ENCODE results near the gene ZNF444.
"Not testable (repeated sequence)": the region's sequence is repeated elsewhere in the genome, so short reads cannot be mapped to it uniquely, and the experiment has no call there.

Gene ZNF444

DNA sequence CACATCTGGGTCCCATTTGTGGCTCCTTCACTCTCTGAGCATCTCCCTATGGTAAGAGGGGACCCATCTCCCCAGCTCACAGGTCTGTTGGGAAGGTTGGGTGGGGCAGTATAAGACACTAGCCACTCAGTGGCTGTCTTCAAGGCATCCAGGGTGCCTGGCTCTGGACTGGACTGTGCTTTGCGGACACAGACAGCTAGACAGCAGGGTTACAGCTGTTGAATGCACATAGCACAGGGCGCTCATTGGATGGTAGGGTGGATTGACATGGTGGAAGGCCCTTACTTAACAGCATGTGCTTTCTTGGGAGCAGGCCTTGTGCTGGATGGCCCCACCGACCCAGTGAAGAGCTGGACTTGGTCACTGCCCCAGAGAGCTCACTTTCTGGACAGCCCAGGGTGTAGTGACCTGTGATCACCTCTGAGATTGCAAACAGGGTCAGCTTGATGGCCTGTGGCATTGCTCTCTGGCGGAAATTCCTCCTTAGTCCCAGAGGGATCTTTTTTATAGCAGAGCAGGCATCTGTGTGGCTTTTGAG lies 1.9 kb downstream of the ZNF444 start:
- Mint-ChIP-seq H3K27me3 (no peaks in the 10 kb centered on the region), H3K4me3 (peak overlapping the region; percentile 88), H3K27ac (no peak overlapping the region), H3K4me1 (ENCODE audit: low read depth) (peaks cover 34% of the 10 kb centered on the region), H3K9me3 (ENCODE audit: low read depth) (no peaks in the 10 kb centered on the region), H3K36me3 (peaks cover 1% of the 10 kb centered on the region)

DNA sequence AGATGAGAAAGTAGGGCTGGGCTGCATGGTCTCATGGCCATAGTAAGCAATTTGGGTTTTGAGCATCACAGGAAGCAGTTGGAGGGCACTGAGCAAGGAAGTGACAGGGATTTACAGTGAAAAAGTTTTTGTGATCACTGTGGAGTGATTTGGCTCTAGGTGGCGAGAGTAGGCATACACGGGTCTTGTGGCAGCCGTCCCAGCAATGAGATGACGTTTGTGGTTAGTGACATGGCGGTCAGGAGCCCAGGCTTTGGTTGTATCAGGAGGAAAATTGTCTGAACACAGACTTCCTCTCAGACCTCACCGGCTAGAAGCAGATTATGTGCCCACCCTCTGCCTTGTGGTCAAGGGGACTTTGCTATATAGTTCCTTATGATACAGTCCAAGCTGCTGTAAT lies 3.3 kb downstream of the ZNF444 start:
- Mint-ChIP-seq H3K4me3 (no peak overlapping the region), H3K27me3 (no peaks in the 10 kb centered on the region), H3K9me3 (ENCODE audit: low read depth) (no peaks in the 10 kb centered on the region), H3K36me3 (peaks cover 3% of the 10 kb centered on the region), H3K4me1 (ENCODE audit: low read depth) (peaks cover 34% of the 10 kb centered on the region), H3K27ac (no peak overlapping the region)

DNA sequence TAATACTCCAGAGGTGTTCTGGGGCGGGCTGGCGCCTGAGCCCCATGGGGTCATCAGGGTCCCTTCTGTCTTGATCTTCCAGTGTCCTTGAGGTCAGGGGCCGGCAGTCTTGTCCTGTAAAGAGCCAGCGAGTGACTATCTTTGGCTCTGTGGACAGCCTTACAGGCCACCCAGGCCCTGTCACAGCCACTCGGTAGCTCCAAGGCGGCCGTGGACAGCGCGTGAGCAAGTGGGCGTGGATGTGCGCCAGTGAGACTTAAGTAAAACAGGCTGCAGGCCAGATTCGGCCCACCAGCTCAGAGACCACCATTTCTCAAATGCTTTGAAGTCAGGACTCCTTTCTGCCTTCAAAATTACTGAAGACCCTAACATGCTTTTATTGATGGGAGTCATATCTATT lies 3.7 kb downstream of the ZNF444 start:
- H3K27me3 Mint-ChIP-seq: no peaks in the 10 kb centered on the region

DNA sequence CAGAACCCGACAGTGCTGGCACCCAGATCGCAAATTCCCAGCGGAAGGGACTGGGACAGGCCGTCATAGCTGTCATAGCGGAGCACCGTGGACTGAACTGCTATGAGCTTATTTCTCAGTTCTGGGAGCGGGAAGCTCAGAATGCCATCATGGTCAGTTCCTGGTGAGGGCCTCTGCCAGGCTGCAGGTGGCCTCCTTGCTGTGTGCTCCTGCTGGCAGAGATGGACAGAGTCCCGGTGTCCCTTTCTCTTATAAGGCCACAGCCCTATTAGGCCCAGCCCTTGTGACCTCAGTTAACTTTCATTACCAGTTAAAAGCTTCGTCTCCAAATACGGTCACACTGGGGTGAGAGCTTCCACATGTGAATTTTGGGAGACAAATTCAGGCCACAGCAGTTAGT lies 4.6 kb downstream of the ZNF444 start:
- peaks cover 25% of the 10 kb centered on the region for H3K4me1 Mint-ChIP-seq (ENCODE audit: low read depth)
- peaks cover 9% of the 10 kb centered on the region for H3K36me3 Mint-ChIP-seq
- H3K27ac Mint-ChIP-seq: no peak overlapping the region
- no peaks in the 10 kb centered on the region for H3K9me3 Mint-ChIP-seq (ENCODE audit: low read depth)
- no peak overlapping the region for H3K4me3 Mint-ChIP-seq
- no peaks in the 10 kb centered on the region for H3K27me3 Mint-ChIP-seq

More for the DNA sequence above, 3.7 kb downstream of the ZNF444 start:
- no peaks in the 10 kb centered on the region for H3K9me3 Mint-ChIP-seq (ENCODE audit: low read depth)
- no peak overlapping the region for H3K27ac Mint-ChIP-seq
- no peak overlapping the region for H3K4me3 Mint-ChIP-seq
- H3K36me3 Mint-ChIP-seq: peaks cover 6% of the 10 kb centered on the region
- peaks cover 33% of the 10 kb centered on the region for H3K4me1 Mint-ChIP-seq (ENCODE audit: low read depth)

DNA sequence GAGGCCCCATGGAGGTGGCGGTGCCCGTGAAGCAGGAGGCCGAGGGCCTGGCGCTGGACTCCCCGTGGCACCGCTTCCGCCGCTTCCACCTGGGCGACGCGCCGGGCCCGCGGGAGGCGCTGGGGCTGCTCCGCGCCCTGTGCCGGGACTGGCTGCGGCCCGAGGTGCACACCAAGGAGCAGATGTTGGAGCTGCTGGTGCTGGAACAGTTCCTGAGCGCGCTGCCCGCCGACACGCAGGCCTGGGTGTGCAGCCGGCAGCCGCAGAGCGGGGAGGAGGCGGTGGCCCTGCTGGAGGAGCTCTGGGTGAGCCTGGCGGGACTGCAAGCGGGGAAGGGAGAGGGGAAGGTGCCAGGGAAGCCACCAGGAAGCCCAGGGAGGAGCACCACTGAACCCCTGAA lies 5.8 kb downstream of the ZNF444 start:
- Mint-ChIP-seq H3K4me3 (no peak overlapping the region), H3K27me3 (no peaks in the 10 kb centered on the region), H3K36me3 (peaks cover 9% of the 10 kb centered on the region), H3K27ac (no peak overlapping the region), H3K9me3 (ENCODE audit: low read depth) (no peaks in the 10 kb centered on the region), H3K4me1 (ENCODE audit: low read depth) (peaks cover 20% of the 10 kb centered on the region)

DNA sequence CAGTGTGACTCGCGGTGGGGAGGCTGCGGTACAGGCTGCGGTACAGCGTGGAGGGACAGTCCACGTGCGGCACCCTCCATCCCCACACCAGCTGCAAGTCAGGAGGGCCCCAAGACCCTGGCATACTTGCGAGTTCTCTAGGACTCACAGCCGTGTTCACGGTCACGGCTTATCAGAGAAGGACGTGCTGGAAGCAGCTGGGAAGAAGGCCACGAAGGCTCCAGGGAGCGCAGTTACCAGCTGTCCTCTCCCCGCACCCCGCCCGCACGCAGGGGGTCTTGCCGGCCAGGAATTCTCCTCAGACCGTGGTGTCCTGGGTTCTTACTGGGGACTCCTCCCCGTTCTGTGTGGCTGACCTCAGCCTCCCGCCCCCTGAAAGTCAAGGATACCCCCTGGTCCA lies 6.2 kb downstream of the ZNF444 start:
- no peaks in the 10 kb centered on the region for H3K27me3 Mint-ChIP-seq
- H3K9me3 Mint-ChIP-seq (ENCODE audit: low read depth): no peaks in the 10 kb centered on the region
- H3K4me3 Mint-ChIP-seq: no peak overlapping the region
- H3K36me3 Mint-ChIP-seq: peaks cover 9% of the 10 kb centered on the region
- no peak overlapping the region for H3K27ac Mint-ChIP-seq
- peaks cover 17% of the 10 kb centered on the region for H3K4me1 Mint-ChIP-seq (ENCODE audit: low read depth)

DNA sequence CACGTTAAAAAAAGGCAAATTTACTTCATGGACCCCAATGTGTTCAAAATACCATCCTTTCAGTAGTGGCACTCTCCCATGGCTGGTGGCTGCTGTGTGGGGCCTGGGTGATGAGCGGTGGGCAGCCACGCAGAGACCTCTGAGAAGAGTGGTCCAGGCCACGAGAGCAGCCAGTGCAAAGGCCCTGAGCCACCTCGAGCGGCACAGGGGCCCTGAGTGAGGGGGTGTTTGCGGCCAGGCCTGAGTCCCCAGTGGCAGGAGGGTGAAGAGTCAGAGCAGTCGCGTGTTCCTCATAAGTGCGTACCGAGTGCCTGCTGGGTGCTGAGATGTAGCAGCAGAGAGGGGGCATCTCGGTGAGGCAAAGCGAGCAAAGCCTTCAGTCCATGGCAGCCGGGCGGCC lies 7.0 kb downstream of the ZNF444 start:
- no peaks in the 10 kb centered on the region for H3K27me3 Mint-ChIP-seq
- H3K27ac Mint-ChIP-seq: no peak overlapping the region
- H3K4me3 Mint-ChIP-seq: no peak overlapping the region
- H3K9me3 Mint-ChIP-seq (ENCODE audit: low read depth): no peaks in the 10 kb centered on the region
- H3K4me1 Mint-ChIP-seq (ENCODE audit: low read depth): peaks cover 21% of the 10 kb centered on the region
- peaks cover 9% of the 10 kb centered on the region for H3K36me3 Mint-ChIP-seq

DNA sequence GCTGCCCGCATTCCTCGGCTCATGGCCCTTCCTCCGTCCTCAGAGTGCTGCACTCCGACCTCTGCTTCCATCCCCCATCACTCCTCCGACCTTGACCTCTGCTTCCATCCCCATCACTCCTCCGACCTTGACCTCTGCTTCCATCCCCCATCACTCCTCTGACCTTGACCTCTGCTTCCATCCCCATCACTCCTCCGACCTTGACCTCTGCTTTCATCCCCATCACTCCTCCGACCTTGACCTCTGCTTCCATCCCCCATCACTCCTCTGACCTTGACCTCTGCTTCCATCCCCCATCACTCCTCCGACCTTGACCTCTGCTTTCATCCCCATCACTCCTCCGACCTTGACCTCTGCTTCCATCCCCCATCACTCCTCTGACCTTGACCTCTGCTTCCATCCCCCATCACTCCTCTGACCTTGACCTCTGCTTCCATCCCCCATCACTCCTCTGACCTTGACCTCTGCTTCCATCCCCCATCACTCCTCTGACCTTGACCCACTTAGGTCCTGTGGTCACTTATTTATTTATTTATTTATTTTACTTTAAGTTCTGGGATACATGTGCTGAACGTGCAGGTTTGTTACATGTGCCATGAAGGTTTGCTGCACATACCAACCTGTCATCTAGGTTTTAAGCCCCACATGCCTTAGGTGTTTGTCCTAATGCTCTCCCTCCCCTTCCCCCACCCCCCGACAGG lies 8.0 kb downstream of the ZNF444 start:
- H3K36me3 Mint-ChIP-seq; H3K27me3 Mint-ChIP-seq; H3K9me3 Mint-ChIP-seq (ENCODE audit: low read depth); H3K4me3 Mint-ChIP-seq; H3K27ac Mint-ChIP-seq: not testable (repeated sequence)
- peaks cover 23% of the 10 kb centered on the region for H3K4me1 Mint-ChIP-seq (ENCODE audit: low read depth)

DNA sequence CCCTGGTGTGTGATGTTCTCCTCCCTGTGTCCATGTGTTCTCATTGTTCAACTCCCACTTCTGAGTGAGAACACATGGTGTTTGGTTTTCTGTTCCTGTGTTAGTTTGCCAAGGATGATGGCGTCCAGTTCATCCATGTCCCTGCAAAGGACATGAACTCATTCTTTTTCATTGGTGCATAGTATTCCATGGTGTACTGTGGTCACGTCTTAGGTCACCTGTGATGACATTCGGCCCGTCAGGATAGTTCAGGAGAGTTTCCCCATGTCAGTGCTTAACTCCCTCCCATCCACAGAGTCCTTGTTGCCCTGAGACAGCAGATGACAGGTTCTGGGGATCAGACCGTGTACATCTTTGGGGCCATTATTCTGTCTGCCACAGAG lies 8.6 kb downstream of the ZNF444 start:
- no peaks in the 10 kb centered on the region for H3K27me3 Mint-ChIP-seq
- peaks cover 9% of the 10 kb centered on the region for H3K36me3 Mint-ChIP-seq
- peaks cover 18% of the 10 kb centered on the region for H3K4me1 Mint-ChIP-seq (ENCODE audit: low read depth)
- H3K4me3 Mint-ChIP-seq: no peak overlapping the region
- no peaks in the 10 kb centered on the region for H3K9me3 Mint-ChIP-seq (ENCODE audit: low read depth)
- no peak overlapping the region for H3K27ac Mint-ChIP-seq

DNA sequence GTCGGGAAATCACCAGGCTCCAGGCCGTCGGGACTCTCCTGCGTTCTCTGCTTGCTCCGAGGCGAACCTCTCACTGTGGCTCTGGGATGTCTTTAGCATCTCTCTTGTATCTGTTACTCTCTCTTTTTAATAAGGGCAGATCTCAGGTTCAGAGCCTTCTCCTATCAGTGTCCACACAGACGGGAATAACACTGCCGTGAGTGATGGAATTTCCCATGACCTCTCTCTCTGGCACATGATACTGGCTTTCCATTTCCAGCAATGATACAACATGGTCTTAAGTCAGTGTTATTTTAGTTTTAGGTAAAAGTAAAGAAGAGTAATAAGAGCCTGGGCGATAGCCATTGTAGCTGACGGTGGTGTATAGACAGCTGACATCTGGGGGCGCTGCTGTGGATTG lies 9.3 kb downstream of the ZNF444 start:
- H3K4me1 Mint-ChIP-seq (ENCODE audit: low read depth): peaks cover 18% of the 10 kb centered on the region
- no peak overlapping the region for H3K27ac Mint-ChIP-seq
- peaks cover 9% of the 10 kb centered on the region for H3K36me3 Mint-ChIP-seq
- H3K27me3 Mint-ChIP-seq: no peaks in the 10 kb centered on the region
- no peak overlapping the region for H3K4me3 Mint-ChIP-seq
- no peaks in the 10 kb centered on the region for H3K9me3 Mint-ChIP-seq (ENCODE audit: low read depth)

DNA sequence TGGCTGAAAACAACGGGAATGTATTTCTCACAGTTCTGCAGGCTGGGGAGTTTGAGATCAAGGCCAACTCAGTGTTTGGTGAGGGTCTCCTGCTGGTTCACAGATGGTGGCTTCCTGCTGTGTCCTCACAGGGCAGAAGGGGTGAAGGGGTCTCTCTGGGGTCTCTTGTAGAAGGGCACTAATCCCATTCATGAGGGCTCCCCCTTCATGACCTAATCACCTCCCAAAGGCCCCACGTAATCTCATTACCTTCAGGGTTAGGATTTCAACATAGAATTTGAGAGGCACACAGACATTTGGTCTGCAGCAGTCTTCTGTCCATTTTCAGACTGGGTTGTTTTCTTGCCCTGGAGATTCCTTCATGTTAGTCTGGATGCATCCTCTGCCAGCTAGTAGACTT lies 11.6 kb downstream of the ZNF444 start:
- peak overlapping the region; percentile 35 for H3K27ac Mint-ChIP-seq
- H3K4me1 Mint-ChIP-seq (ENCODE audit: low read depth): peaks cover 18% of the 10 kb centered on the region
- no peak overlapping the region for H3K4me3 Mint-ChIP-seq

DNA sequence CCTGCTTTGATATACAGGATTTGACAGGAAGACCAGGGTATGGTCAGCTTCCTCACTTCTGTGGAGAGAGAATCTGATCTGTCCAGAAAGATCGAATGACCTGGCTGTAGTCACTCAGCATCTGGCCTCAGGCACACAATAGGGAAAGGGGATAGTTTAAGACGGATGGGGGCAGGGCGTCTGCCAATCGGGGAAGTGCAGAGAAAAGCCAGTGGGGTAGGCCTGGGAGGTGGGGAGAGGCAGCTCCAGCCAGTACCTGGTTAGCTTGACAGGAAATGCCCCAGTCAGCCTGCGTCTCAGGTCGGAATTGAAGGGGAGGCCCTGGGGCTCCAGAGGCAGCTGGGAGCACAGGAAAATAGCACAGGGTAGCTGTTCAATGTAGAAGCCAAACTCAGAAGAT lies 12.4 kb downstream of the ZNF444 start:
- Mint-ChIP-seq H3K9me3 (ENCODE audit: low read depth) (no peaks in the 10 kb centered on the region), H3K4me3 (no peak overlapping the region), H3K36me3 (peaks cover 6% of the 10 kb centered on the region), H3K4me1 (ENCODE audit: low read depth) (peaks cover 18% of the 10 kb centered on the region), H3K27ac (peak overlapping the region; percentile 89), H3K27me3 (no peaks in the 10 kb centered on the region)

More for the DNA sequence above, 11.6 kb downstream of the ZNF444 start:
- Mint-ChIP-seq H3K27me3 (no peaks in the 10 kb centered on the region), H3K9me3 (ENCODE audit: low read depth) (no peaks in the 10 kb centered on the region), H3K36me3 (peaks cover 9% of the 10 kb centered on the region)

DNA sequence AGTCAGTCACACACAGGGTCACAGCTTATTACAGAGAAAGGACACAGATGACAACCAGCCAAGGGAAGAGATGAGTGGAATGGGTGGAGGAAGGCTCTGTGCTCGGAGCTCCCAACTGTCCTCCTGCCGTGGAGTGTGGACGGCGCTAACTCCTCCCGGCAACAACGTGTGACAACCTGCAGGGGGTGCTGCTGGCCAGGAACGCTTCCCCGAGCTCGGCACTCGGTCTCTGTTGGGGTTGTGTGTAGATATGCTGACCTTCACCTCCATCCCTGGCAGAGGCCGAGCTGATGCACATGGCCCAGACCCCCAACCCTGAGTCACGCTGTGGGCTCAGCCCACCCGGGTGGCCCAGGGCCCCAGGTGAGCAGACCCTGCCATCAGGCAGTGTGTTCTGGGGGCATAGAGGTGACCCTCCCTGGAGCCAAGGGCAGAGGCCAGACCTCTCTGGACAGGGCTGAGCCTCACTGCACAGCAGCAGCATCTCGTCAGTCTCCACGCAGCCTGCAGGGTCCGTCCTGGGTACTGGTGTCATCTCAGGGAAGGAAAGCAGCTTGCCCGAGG lies 14.1 kb downstream of the ZNF444 start:
- Mint-ChIP-seq H3K36me3 (peaks cover 9% of the 10 kb centered on the region), H3K9me3 (ENCODE audit: low read depth) (no peaks in the 10 kb centered on the region), H3K4me1 (ENCODE audit: low read depth) (peaks cover 16% of the 10 kb centered on the region), H3K27me3 (no peaks in the 10 kb centered on the region), H3K4me3 (no peak overlapping the region), H3K27ac (peak overlapping the region; percentile 16)

DNA sequence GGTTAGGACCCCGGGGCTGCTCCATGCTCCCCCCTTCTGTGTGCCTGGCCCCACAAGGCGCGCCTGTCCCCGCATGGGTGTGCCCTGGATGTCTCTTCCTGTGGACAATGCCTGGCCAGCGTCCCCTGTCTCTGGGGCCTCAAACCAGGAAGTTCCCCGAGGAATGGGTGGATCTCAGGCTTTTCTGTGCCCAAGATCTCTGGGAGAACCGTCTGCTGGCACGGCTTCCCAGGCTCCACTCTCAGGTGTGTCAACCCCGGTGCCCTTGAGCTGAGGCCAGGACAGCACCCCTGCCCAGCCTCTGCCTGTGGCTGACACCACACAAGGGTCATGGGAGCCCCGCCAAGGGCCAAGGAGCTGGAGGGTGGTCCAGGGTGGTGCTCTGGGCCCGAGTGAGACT lies 15.7 kb downstream of the ZNF444 start:
- H3K36me3 Mint-ChIP-seq: peaks cover 7% of the 10 kb centered on the region
- peaks cover 16% of the 10 kb centered on the region for H3K4me1 Mint-ChIP-seq (ENCODE audit: low read depth)
- no peaks in the 10 kb centered on the region for H3K9me3 Mint-ChIP-seq (ENCODE audit: low read depth)
- no peak overlapping the region for H3K4me3 Mint-ChIP-seq
- no peaks in the 10 kb centered on the region for H3K27me3 Mint-ChIP-seq
- no peak overlapping the region for H3K27ac Mint-ChIP-seq

DNA sequence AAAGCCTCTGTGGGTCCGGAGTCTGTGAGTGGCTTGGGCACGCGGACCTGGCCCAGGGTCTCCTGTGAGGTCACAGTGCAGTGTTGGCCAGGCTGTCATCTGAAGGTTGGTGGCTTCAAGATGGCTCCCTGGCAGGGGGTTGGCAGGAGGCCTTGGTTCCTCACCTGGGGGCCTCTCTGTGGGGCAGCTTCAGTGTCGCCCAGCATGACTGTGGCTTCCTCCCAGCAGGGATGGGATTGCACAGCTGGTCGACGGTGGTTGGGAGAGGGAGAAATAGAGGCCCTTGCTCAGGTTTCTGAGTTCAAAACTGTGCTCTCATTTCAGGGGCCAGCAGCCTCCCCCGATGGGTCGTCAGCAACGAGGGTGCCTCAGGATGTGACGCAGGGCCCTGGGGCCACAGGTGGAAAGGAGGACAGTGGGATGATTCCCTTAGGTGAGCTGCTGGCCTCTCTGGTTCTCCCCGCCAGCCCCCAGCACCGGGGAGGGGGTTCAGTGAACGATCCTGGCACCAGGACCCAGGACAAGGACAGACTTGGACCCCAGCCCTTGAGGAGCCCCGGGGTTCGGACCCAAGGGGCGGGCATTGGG lies 17.2 kb downstream of the ZNF444 start:
- Mint-ChIP-seq H3K9me3 (ENCODE audit: low read depth) (no peaks in the 10 kb centered on the region), H3K4me3 (no peak overlapping the region), H3K27me3 (no peaks in the 10 kb centered on the region), H3K36me3 (peaks cover 7% of the 10 kb centered on the region), H3K4me1 (ENCODE audit: low read depth) (peaks cover 11% of the 10 kb centered on the region), H3K27ac (no peak overlapping the region)

Data from activated naive CD8-positive, alpha-beta T cell (primary cell).